GM12878 (cell line): ENCODE measurements around the gene INCA1. TPM values are rescaled to one million over a fixed set of nuclear protein-coding genes. Genes with fewer than 3 reads are reported as not detected.
A peak's percentile ranks its signal among the peaks of the same experiment; 100 is the strongest.

Source experiments
- ATAC-seq: fragments of 200-7000 bp; cut with Tn5 transposase; 3 replicates; pipeline ENCODE4 v1.9.1; 2020; ENCODE audit warnings: mild to moderate bottlenecking, moderate library complexity
- BruUV-seq: library from RNA; stranded (reverse); fragments of 400-500 nt; replicated peaks from 2 replicates; lab custom pipeline; 2021; lab: Mats Ljungman, UMichigan
- CTCF ChIA-PET: fragments of 300-600 bp; sonication (Branson Sonifier 250); formaldehyde crosslinking; extraction: SDS; loops from one replicate; lab custom pipeline; 2021; ENCODE audit warnings: inconsistent platforms; lab: Yijun Ruan, JAX
- POLR2A ChIA-PET: fragments of 350-600 bp; formaldehyde crosslinking; extraction: SDS; loops from one replicate; lab custom pipeline; 2021; ENCODE audit warnings: inconsistent platforms; lab: Charles Lee
- RAD21 ChIA-PET: fragments of 300-600 bp; sonication (Branson Sonifier 250); formaldehyde crosslinking; loops from one replicate; lab custom pipeline; 2023; ENCODE audit warnings: antibody characterized with exemption; ENCODE audit not compliant: unreplicated experiment; lab: Charles Lee
- SMC1A ChIA-PET: fragments of 300-600 bp; sonication (Branson Sonifier 250); formaldehyde crosslinking; loops from one replicate; lab custom pipeline; 2023; ENCODE audit not compliant: unreplicated experiment, uncharacterized antibody; lab: Charles Lee
- DNase-seq: peaks from one replicate; pipeline ENCODE4 v3.0.0-alpha.2; 2011; ENCODE audit warnings: low read depth, low spot score
- FAIRE-seq: peaks from 3 replicates; lab custom pipeline; 2011; peaks lifted over from hg19 to GRCh38; lab: Jason Lieb, UNC
- H2AFZ ChIP-seq: 2 replicates; pipeline ENCODE4 v1.6.0; 2011; ENCODE audit warnings: low read depth, low read length, control low read depth; ENCODE audit not compliant: control insufficient read depth
- H3K27ac ChIP-seq: 2 replicates; pipeline ENCODE4 v1.5.1; 2011; ENCODE audit warnings: control low read depth; ENCODE audit not compliant: control insufficient read depth, insufficient read depth
- H3K27me3 ChIP-seq, 2 experiments: replicated peaks in 1 of 2; 2 replicates each; pipeline versions ENCODE4 v1.6.0 to v1.6.1; 2011; ENCODE audit warnings: low read length in 1 of 2; ENCODE audit not compliant: control insufficient read depth in 2 of 2, insufficient read depth in 2 of 2
- H3K36me3 ChIP-seq, 2 experiments: 2 replicates each; pipeline ENCODE4 v1.5.1; 2011; ENCODE audit warnings: low read length in 1 of 2; ENCODE audit not compliant: control insufficient read depth in 2 of 2, insufficient read depth in 2 of 2
- H3K4me1 ChIP-seq: 2 replicates; pipeline ENCODE4 v1.6.1; 2011; ENCODE audit warnings: mild to moderate bottlenecking, low read length, moderate library complexity, mixed read lengths; ENCODE audit not compliant: control insufficient read depth, insufficient read depth
- H3K4me2 ChIP-seq: 2 replicates; pipeline ENCODE4 v1.6.0; 2011; ENCODE audit warnings: control low read depth; ENCODE audit not compliant: control insufficient read depth, insufficient read depth
- H3K4me3 ChIP-seq: fragments of 200-600 bp; sonication (generic); 2 replicates; pipeline ENCODE4 v1.5.1; 2016
- H3K79me2 ChIP-seq: 2 replicates; pipeline ENCODE4 v1.6.0; 2011; ENCODE audit warnings: low read length; ENCODE audit not compliant: control insufficient read depth, insufficient read depth
- H3K9ac ChIP-seq: 2 replicates; pipeline ENCODE4 v1.8.0; 2011; ENCODE audit warnings: low read length, control low read depth, mixed read lengths; ENCODE audit not compliant: control insufficient read depth, insufficient read depth
- H3K9me3 ChIP-seq: replicated peaks from 3 replicates; pipeline ENCODE4 v1.5.1; 2011; ENCODE audit warnings: mild to moderate bottlenecking, low read length; ENCODE audit not compliant: control insufficient read depth, insufficient read depth
- H4K20me1 ChIP-seq: 2 replicates; pipeline ENCODE4 v1.6.0; 2011; ENCODE audit not compliant: control insufficient read depth, insufficient read depth
- BHLHE40 ChIP-seq, 2 experiments: fragments of 450-650 bp in 1 of 2; IDR thresholded peaks; 2 replicates each; pipeline ENCODE4 v1.6.1; 2011 to 2017; ENCODE audit warnings: low read depth in 2 of 2, borderline replicate concordance in 1 of 2, improper control_type of control experiment in 1 of 2, low read length in 1 of 2, mild to moderate bottlenecking in 1 of 2
- CBX3 ChIP-seq: fragments of 200-600 bp; sonication (generic); IDR thresholded peaks from 2 replicates; pipeline ENCODE4 v1.6.1; 2016; ENCODE audit warnings: low read depth, borderline replicate concordance
- CHD2 ChIP-seq: IDR thresholded peaks from 2 replicates; pipeline ENCODE4 v1.6.1; 2011; ENCODE audit warnings: low read depth, low read length, improper control_type of control experiment, borderline replicate concordance
- GATAD2B ChIP-seq: fragments of 450-650 bp; conservative IDR thresholded peaks from 2 replicates; pipeline ENCODE4 v1.6.1; 2017; ENCODE audit warnings: low read depth, mild to moderate bottlenecking, moderate library complexity
- JUND ChIP-seq: IDR thresholded peaks from 2 replicates; pipeline ENCODE4 v1.6.1; 2012; ENCODE audit warnings: low read depth, mild to moderate bottlenecking, low read length, improper control_type of control experiment, moderate library complexity
- MTA3 ChIP-seq: IDR thresholded peaks from 2 replicates; pipeline ENCODE4 v1.6.1; 2012; ENCODE audit warnings: low read length, inconsistent platforms, borderline replicate concordance
- NFYB ChIP-seq: IDR thresholded peaks from 2 replicates; pipeline ENCODE4 v1.6.1; 2011; ENCODE audit warnings: low read depth, mild to moderate bottlenecking, low read length, improper control_type of control experiment, moderate library complexity; ENCODE audit not compliant: insufficient read depth
- NR2C2 ChIP-seq: IDR thresholded peaks from 2 replicates; pipeline ENCODE4 v1.6.1; 2011; ENCODE audit warnings: borderline replicate concordance, low read depth; ENCODE audit not compliant: control insufficient read depth, insufficient read length
- NR2F1 ChIP-seq: fragments of 450-650 bp; conservative IDR thresholded peaks from 2 replicates; pipeline ENCODE4 v1.6.1; 2017; ENCODE audit warnings: mild to moderate bottlenecking
- POLR2AphosphoS2 ChIP-seq: IDR thresholded peaks from 2 replicates; pipeline ENCODE4 v1.6.1; 2011; ENCODE audit warnings: low read depth, mild to moderate bottlenecking, low read length, improper control_type of control experiment, moderate library complexity
- POLR2AphosphoS5 ChIP-seq: IDR thresholded peaks from 2 replicates; pipeline ENCODE4 v1.6.1; 2011; ENCODE audit warnings: mild to moderate bottlenecking, low read length, inconsistent platforms
- RBBP5 ChIP-seq: fragments of 200-600 bp; sonication (generic); conservative IDR thresholded peaks from 2 replicates; pipeline ENCODE4 v1.6.1; 2016
- RFX5 ChIP-seq: IDR thresholded peaks from 2 replicates; pipeline ENCODE4 v1.6.1; 2011; ENCODE audit warnings: low read depth, low read length, improper control_type of control experiment
- SMAD5 ChIP-seq: IDR thresholded peaks from 2 replicates; pipeline ENCODE4 v1.6.1; 2016; ENCODE audit warnings: antibody characterized with exemption, low read depth
- YY1 ChIP-seq: IDR thresholded peaks from 2 replicates; pipeline ENCODE4 v1.6.1; 2011; ENCODE audit warnings: low read depth, mild to moderate bottlenecking, low read length
- ZBED1 ChIP-seq: IDR thresholded peaks from 2 replicates; pipeline ENCODE4 v1.6.1; 2016; ENCODE audit warnings: borderline replicate concordance
- ZNF384 ChIP-seq: IDR thresholded peaks from 2 replicates; pipeline ENCODE4 v1.6.1; 2012; ENCODE audit warnings: low read depth, mild to moderate bottlenecking, low read length, improper control_type of control experiment, borderline replicate concordance
- WGBS: methylation state at CpG from one replicate; pipeline ENCODE4 v1.1.6; 2016; ENCODE audit warnings: low lambda C conversion rate; ENCODE audit not compliant: insufficient replicate concordance, insufficient coverage; ENCODE audit errors: missing lambda C conversion rate; 5-methylcytosine and 5-hydroxymethylcytosine counted together
- in situ Hi-C: fragments of 300-500 bp; cut with MboI; formaldehyde crosslinking; loops from 9 replicates; pipeline ENCODE4 v1.14.3; 2018; ENCODE audit warnings: mixed read lengths
- intact Hi-C: fragments of 100-400 bp; cut with micrococcal nuclease; formaldehyde crosslinking; loops from one replicate; pipeline ENCODE4 v1.14.2; 2022; ENCODE audit not compliant: unreplicated experiment
- polyA plus RNA-seq, 11 experiments: library from polyadenylated mRNA; depleted of rRNA in 4 of 11; unstranded in 6 of 11; stranded (reverse) in 5 of 11; fragments of >200 nt; fragmentation: Nextera tagmentation in 4 of 11; fragmentation: Illumina TruSeq in 1 of 11; extraction: Ambion mirVana in 4 of 11; extraction: Trizol in 1 of 11; gene quantifications; 1 replicate in 1 of 11; 2 replicates in 10 of 11; pipeline versions ENCODE4 v1.2.1 to v1.2.3, GENCODE V29; 2011 to 2016; ENCODE audit warnings: inconsistent platforms in 2 of 11, missing spikeins in 2 of 11, low read depth in 1 of 11
- total RNA-seq, 4 experiments: library from RNA; depleted of rRNA in 3 of 4; stranded (reverse); fragments of >200 nt in 3 of 4; fragmentation: Illumina TruSeq in 1 of 4; extraction: Trizol in 1 of 4; gene quantifications; 2 replicates each; pipeline versions ENCODE4 v1.2.1 to v1.2.3, GENCODE V29; 2013 to 2021
- TF ChIP-seq, protein P1 (sequence below), 3 experiments: IDR thresholded peaks in 2 of 3; conservative IDR thresholded peaks in 1 of 3; 2 replicates each; pipeline ENCODE4 v1.5.1; 2011; ENCODE audit warnings: low read depth in 3 of 3, low read length in 3 of 3, mild to moderate bottlenecking in 3 of 3, control low read depth in 2 of 3, moderate library complexity in 2 of 3, inconsistent platforms in 1 of 3, mixed read lengths in 1 of 3; ENCODE audit not compliant: control insufficient read depth in 2 of 3, insufficient read depth in 1 of 3; ENCODE audit errors: extremely low read depth in 1 of 3

INCA1 gene
- total and polyA plus RNA-seq, 10 of the 15 experiments (the other 5 are each of a cell fraction or from before 2014, with no cell fraction given), result 0.19 to 1.8 (median 0.45) TPM

DNA sequence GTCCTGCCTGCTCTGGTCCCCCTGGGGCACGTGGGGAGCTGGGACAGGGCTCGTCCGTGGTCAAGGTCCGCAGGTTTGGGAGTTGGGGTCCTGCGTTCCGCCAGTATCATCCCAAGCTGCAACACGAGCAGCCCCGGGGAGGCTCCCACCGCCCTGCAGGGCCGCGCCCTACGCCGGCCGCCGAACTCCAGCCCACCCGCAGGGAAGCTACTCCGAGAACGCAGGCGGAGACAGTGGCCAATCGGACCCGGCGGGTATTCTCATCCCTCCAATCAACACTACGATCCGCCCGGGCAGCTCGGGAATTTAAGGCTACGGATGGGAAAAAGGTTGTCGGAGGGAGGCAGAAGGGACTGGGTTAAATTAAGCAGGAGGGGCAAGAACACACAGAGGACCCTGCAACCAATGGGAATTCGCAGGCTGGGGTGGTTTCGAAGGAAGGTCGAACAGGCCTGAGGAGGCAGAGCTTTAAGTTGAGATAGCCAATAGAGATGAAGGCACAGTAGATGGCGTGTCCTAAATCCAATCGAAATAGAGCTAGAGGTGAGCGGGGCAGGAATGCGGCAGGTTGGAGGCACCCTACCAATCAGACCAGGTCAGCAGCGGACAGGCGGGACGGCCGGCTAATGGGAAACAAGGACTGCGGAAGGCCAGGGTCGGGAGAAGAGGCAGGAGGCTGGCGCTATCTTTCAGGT lies 30.3 kb downstream of the INCA1 start (continued):
- TF ChIP-seq YY1 (no peak), GATAD2B (no peak), NFYB (peak; percentile 99), POLR2AphosphoS5 (no peak), ZNF384 (no peak), JUND (no peak), CBX3 (no peak), CHD2 (peak; percentile 98), SMAD5 (no peak), ZBED1 (no peak), RBBP5 (no peak)

- ChIA-PET SMC1A (interaction anchor here (1.0 to 4.3 kb wide), 4 partner anchors 14 to 31 kb away, joined by 3 to 50 read pairs (median 31); partner anchors contain the start of genes ENO3, PFN1, RNF167 and SLC25A11), POLR2A (interaction anchor here (1.7 to 8.5 kb wide), 2 partner anchors 8 to 18 kb away, joined by 5 to 272 read pairs; partner anchors contain the start of genes ENO3, PFN1, RNF167 and SLC25A11), RAD21 (interaction anchor here (1.0 to 6.4 kb wide), 5 partner anchors 16 to 96 kb away, joined by 3 to 73 read pairs (median 28); partner anchors contain the start of genes CAMTA2, ENO3, PFN1 and RNF167)
- intact Hi-C loops, result loop anchor here (5.0 kb wide), 1 partner anchor 97 kb away; no protein-coding TSS in a partner anchor
- FAIRE-seq (no peak), DNase-seq (no peak)
- Histone ChIP-seq H3K4me3 (no peak overlapping the region), H3K9me3 (no peaks in the 10 kb centered on the region), H3K4me2 (peak overlapping the region; percentile 78), H2AFZ (no peak overlapping the region), H4K20me1 (no peaks in the 10 kb centered on the region), H3K36me3 (peaks cover 3 to 6% of the 10 kb centered on the region in 2 experiments; a peak in 2 of 4 replicates), H3K27me3 (no peaks in the 10 kb centered on the region)
- in situ Hi-C loops, result no loop called here
- TF ChIP-seq POLR2AphosphoS2 (0 out of 2 replicates have a peak, but pooled peaks have one; percentile 13), NR2F1 (no peak), MTA3 (no peak), RFX5 (no peak), BHLHE40 (IDR thresholded peaks at IDR 0.05; ENCODE audit: borderline replicate concordance in 1 of 2, low read depth in 2 of 2, low read length in 1 of 2) (no peak), NR2C2 (no peak)
- TF ChIP-seq, protein P1, sequence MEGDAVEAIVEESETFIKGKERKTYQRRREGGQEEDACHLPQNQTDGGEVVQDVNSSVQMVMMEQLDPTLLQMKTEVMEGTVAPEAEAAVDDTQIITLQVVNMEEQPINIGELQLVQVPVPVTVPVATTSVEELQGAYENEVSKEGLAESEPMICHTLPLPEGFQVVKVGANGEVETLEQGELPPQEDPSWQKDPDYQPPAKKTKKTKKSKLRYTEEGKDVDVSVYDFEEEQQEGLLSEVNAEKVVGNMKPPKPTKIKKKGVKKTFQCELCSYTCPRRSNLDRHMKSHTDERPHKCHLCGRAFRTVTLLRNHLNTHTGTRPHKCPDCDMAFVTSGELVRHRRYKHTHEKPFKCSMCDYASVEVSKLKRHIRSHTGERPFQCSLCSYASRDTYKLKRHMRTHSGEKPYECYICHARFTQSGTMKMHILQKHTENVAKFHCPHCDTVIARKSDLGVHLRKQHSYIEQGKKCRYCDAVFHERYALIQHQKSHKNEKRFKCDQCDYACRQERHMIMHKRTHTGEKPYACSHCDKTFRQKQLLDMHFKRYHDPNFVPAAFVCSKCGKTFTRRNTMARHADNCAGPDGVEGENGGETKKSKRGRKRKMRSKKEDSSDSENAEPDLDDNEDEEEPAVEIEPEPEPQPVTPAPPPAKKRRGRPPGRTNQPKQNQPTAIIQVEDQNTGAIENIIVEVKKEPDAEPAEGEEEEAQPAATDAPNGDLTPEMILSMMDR (IDR thresholded peaks at IDR 0.05 in 2 of 3, conservative IDR thresholded peaks at IDR 0.05 in 1 of 3; ENCODE audit: control insufficient read depth in 2 of 3, extremely low read depth in 1 of 3, insufficient read depth in 1 of 3, low read depth in 3 of 3, low read length in 3 of 3), result no peak
- TF ChIP-seq, all 136 proteins: peak for 1
- CTCF ChIA-PET, result interaction anchor here (0.8 to 3.6 kb wide), 8 partner anchors 9 to 60 kb away, joined by 3 to 28 read pairs (median 14); partner anchors contain the start of genes CAMTA2, ENO3, PFN1 and RNF167
- peaks cover 29% of the 10 kb centered on the region for H3K79me2 ChIP-seq
- ATAC-seq, result no peak
- no peak overlapping the region for H3K9ac ChIP-seq
- BruUV-seq, result no TSS peak
- WGBS, result 94% methylated on average over 15 of the region's 15 CpGs
- H3K27ac ChIP-seq, result no peak overlapping the region
- H3K4me1 ChIP-seq, result peaks cover 14% of the 10 kb centered on the region
These were observed 31.9 kb downstream of the INCA1 start for GRCh38 chr17:4965311-4965986.
